NCI-H1930 (cell line): ENCODE data around the gene ACER1.
"Not testable (repeated sequence)": the region's sequence is repeated elsewhere in the genome, so short reads cannot be mapped to it uniquely, and the experiment has no call there.

Experiments used
- DNase-seq, 2 experiments: peaks; one replicate each; lab custom pipeline; 2025; lab: John Stamatoyannopoulos, UW

The ACER1 gene, protein sequence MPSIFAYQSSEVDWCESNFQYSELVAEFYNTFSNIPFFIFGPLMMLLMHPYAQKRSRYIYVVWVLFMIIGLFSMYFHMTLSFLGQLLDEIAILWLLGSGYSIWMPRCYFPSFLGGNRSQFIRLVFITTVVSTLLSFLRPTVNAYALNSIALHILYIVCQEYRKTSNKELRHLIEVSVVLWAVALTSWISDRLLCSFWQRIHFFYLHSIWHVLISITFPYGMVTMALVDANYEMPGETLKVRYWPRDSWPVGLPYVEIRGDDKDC

GRCh38 chr19:6333439-6333838 is at the start of gene ACER1:
ACER1 (minus strand) TSS chr19:6333612; CDS start chr19:6333551, 61 bp downstream.
- no peak for DNase-seq

GRCh38 chr19:6383188-6383587 is 49.8 kb upstream of the ACER1 start:
- no peak for DNase-seq

- no peak for DNase-seq
Observed at GRCh38 chr19:6381030-6381750, 47.8 kb upstream of the ACER1 start.

DNA sequence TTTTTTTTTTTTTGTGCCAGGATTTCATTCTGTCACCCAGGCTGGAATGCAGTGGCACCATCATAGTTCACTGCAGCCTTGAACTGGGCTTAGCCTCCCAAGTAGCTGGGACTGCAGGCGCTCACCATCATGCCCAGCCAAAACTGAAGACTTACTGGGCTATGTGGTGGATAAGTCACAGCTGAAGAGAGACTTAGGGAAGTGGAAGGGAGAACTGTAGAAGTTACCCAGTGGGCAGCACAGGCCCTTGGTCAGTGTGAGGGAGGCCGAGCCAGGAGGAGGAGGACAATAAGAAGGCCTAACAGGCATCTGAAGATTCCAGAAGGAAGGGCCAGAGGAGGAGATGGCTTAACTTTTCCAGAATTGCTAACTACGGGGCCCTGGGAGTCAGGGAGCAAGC is 46.3 kb upstream of the ACER1 start:
- no peak for DNase-seq

DNA sequence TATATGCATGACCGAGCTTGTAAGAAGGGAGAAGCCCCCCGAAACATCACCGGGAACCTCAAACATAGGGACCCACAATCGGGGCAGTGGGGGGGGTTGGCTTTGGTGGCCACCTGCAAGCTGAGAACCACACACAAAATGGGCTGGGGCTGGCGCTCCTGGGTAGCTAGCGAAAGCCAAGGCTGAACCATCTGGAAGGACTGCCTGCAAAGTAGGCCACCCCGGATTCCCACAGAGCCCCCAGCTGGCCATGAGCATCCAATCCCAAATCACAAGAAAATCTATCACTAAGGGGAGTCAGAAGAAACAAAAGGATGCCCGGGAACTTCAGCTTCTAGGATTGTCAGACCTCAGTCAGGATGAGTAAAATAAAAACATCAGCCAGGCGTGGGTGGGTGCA is 45.1 kb upstream of the ACER1 start:
- DNase-seq: no peak

- DNase-seq: no peak
Observed at GRCh38 chr19:6378041-6378440, 44.6 kb upstream of the ACER1 start.

DNA sequence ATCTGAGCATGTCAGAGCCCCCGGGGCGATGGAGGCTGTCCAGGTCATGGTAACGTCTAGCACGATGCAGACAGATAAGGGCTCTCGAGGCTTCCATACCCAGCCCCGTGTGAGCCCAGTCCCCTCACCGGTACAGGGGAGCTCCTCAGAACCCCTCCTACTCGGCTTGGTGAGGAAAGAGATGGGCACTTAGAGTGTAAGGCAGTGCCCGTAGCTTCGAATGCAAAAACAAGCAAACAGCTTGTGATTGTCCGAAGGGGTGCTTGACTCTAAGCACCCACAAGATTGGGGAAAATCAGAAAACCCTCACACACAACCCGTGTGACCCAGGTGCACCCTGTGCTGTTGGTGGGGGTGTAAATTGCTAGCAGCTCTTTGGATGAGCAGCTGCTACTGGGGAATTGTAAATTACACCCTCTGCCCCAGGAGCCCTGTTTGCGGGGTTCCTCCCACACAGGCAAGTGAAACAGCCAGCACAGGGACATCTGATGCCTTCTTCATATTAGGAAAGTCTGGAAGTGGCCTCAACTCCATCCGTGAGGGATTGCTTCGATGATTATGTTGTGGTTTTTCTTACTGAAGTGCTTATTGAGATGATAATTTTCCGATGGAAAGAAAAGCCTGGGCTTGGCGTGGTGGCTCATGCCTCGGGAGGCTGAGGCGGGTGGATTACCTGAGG is 43.2 kb upstream of the ACER1 start:
- DNase-seq: no peak

- no peak for DNase-seq
Observed at GRCh38 chr19:6375411-6376010, 42.1 kb upstream of the ACER1 start, which contains the start of gene PSPN. PSPN (minus strand) TSS chr19:6375933; CDS start chr19:6375849, 84 bp downstream.

DNA sequence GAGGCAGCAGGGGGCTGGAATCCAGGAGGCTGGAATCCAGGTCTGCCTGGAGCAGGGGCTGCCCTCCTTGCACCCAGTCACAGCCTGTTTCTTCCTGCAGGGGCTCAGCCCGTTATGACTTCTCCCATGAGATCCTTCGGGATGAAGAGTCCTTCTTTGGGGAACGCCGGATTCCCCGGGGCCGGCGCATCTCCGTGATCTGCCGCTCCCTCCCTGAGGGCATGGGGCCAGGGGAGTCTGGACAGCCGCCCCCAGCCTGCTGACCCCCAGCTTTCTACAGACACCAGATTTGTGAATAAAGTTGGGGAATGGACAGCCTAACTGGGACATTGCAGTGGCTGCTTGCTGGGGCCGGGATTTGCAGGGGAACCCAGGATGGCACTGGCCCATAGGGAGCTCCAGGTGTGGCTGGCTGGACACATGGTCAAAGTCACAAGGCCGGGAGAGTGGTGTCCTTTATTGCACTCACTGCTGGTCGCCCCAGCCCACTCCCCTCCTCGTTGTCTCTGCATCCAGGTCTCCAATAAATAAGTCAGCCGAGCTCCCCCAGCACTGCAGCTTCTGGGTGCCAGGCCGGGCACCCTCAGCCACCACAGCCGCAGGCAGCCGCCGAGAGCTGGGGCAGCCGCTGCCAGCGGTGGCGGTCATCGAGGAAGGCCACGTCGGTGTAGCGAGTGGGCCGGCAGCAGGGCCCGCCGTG is 41.4 kb upstream of the ACER1 start:
- no peak for DNase-seq

DNA sequence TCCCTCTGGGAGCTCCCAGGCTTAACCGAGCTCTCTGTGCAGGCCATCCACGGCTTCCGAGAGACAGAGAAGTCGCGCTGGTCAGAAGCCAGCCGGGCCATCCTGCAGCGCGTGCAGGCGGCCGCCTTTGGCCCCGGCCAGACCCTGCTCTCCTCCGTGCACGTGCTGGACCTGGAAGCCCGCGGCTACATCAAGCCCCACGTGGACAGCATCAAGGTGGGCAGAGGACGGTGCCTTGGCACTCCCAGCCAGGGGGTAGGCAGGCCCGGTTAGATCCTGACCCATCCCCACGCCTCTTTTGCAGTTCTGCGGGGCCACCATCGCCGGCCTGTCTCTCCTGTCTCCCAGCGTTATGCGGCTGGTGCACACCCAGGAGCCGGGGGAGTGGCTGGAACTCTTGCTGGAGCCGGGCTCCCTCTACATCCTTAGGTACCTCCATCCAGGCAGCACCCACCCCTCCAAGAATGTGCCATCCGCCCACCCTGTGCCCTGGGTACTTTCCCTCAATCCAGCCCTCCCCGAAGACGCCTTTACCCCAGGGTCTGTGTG is 40.8 kb upstream of the ACER1 start:
- DNase-seq: no peak

DNA sequence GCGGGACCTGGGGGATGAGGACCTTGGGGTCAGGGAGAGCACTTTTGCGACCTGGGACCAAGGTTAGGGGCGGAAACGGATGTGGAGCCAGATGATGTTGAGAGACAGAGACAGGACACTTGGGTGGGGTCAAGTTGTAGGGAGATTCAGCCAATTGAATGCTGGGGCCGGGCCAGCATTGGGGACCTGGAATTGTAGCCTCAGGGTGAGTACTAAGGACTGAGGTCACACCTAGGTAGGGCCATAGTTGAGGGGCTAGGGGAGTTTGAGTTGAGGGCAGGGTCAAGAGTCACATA is 40.3 kb upstream of the ACER1 start:
- DNase-seq: no peak

DNA sequence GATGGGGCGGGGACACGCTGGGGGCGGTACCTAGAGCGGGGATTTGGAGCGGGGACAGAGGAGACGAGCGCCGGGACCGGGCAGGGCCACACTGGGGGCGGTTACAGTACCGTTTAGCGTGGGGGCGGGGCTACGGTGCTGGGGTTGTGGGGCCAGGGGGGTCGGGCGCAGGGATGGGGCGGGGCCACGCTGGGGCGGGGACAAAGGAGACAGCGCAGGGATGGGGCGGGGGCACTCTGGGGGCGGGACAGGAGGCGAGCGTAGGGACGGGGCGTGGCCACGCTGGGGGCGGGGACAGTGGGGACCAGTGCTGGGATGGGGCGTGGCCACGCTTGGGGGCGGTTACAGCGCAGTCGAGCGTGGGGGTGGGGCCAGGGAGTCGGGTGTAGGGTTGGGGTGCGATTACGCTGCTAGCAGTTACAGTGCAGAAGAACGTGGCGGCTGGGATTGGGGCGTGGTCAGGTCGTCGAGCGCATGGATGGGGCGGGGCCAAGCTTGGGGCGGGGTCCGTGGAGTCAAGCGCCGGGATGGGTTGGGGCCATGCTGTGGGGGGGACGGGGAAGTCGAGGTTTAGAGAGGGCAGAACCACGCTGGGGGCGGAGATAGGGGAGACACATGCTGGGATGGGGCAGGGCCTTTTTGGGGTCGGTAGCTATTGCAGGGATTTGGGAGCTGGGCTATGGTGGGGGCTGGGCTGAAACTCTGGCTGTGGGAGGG is 39.8 kb upstream of the ACER1 start:
- DNase-seq: peak; percentile 79 to 86

GRCh38 chr19:6372594-6373095 is 39.2 kb upstream of the ACER1 start, which contains the start of gene ALKBH7:
ALKBH7 (plus strand) TSS chr19:6372794; CDS start chr19:6372821, 27 bp downstream.
- peak; percentile 95 to 96 for DNase-seq

GRCh38 chr19:6364353-6364752 is 30.9 kb upstream of the ACER1 start:
- no peak for DNase-seq

DNA sequence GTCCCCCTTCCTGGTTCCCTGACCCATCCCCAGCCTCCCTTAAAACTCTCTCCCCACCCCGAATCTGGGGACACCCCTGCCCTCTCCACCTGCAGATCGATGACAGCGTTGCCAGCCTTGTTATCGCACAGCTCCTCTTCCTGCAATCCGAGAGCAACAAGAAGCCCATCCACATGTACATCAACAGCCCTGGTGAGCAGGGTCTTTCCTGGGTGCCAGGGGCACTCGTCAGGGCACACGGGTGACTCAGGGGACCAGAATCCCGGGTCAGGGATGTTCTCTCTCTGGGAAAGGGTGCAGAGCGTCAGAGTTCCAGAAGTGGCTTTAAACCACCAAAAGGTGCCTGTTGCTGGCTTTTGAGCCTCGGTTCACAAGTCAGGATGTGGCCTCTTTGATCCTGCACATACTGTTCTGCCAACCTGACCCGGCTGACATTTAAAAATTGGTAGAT is 29.0 kb upstream of the ACER1 start:
- DNase-seq: no peak

- no peak for DNase-seq
Observed at GRCh38 chr19:6362027-6362350, 28.6 kb upstream of the ACER1 start.

- DNase-seq: not testable (repeated sequence)
Observed at GRCh38 chr19:6360857-6361216, 27.4 kb upstream of the ACER1 start.

DNA sequence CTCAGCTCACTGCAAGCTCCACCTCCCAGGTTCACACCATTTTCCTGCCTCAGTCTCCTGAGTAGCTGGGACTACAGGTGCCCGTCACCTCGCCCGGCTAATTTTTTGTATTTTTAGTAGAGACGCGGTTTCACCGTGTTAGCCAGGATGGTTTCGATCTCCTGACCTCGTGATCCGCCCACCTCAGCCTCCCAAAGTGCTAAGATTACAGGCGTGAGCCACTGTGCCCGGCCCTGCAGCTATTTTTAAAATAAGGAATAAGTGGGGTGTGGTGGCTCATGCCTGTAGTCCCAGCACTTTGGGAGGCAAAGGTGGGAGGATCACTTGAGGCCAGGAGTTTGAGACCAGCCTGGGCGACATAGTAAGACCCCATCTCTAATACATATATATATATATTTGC is 27.0 kb upstream of the ACER1 start:
- DNase-seq: not testable (repeated sequence)

- no peak for DNase-seq
Observed at GRCh38 chr19:6359568-6360341, 26.3 kb upstream of the ACER1 start.

GRCh38 chr19:6358003-6358402 is 24.6 kb upstream of the ACER1 start:
- no peak for DNase-seq
